OCI-LY7 (cell line): ENCODE data around the gene ATP8B4. TPM values are rescaled to one million over a fixed set of nuclear protein-coding genes. Genes with fewer than 3 reads are reported as not detected.

Experiments used
- BruUV-seq: library from RNA; stranded (reverse); fragments of 400-500 nt; replicated peaks from 2 replicates; lab custom pipeline; 2021; lab: Mats Ljungman, UMichigan
- CTCF ChIA-PET: fragments of 300-600 bp; sonication (Branson Sonifier 250); formaldehyde crosslinking; loops from one replicate; lab custom pipeline; 2022; ENCODE audit warnings: antibody characterized with exemption; ENCODE audit not compliant: unreplicated experiment; lab: Charles Lee
- POLR2A ChIA-PET: fragments of 300-600 bp; sonication (Branson Sonifier 250); formaldehyde crosslinking; loops from one replicate; lab custom pipeline; 2022; ENCODE audit warnings: antibody characterized with exemption; lab: Charles Lee
- DNase-seq: peaks from one replicate; pipeline ENCODE4 v3.0.0-alpha.2; 2015; ENCODE audit warnings: low spot score
- H2AFZ ChIP-seq: fragments of 200-600 bp; sonication (generic), shearing (Covaris generic); 2 replicates; pipeline ENCODE4 v1.6.1; 2014; ENCODE audit warnings: mild to moderate bottlenecking, antibody characterized with exemption, low read length, moderate library complexity
- H3K27ac ChIP-seq: fragments of 200-600 bp; sonication (generic); 2 replicates; pipeline ENCODE4 v1.5.1; 2014; ENCODE audit warnings: mixed run types, low read depth, mild to moderate bottlenecking, moderate library complexity, low read length, inconsistent platforms; ENCODE audit not compliant: poor library complexity, severe bottlenecking
- H3K36me3 ChIP-seq: fragments of 200-600 bp; sonication (generic); 2 replicates; pipeline ENCODE4 v1.6.1; 2014; ENCODE audit warnings: mild to moderate bottlenecking, antibody characterized with exemption, low read length, moderate library complexity, mixed read lengths; ENCODE audit not compliant: insufficient read depth
- H3K4me1 ChIP-seq: fragments of 200-600 bp; sonication (generic); 2 replicates; pipeline ENCODE4 v1.5.1; 2014; ENCODE audit warnings: mild to moderate bottlenecking, low read length; ENCODE audit not compliant: insufficient read depth, poor library complexity, severe bottlenecking
- H3K4me2 ChIP-seq: fragments of 200-600 bp; sonication (generic); 2 replicates; pipeline ENCODE4 v1.6.1; 2014; ENCODE audit warnings: mild to moderate bottlenecking, low read length
- H3K4me3 ChIP-seq: fragments of 200-600 bp; sonication (generic); 2 replicates; pipeline ENCODE4 v1.5.1; 2014; ENCODE audit warnings: mild to moderate bottlenecking, low read depth, low read length; ENCODE audit not compliant: poor library complexity, severe bottlenecking
- H3K79me2 ChIP-seq: fragments of 200-600 bp; sonication (generic); 2 replicates; pipeline ENCODE4 v1.6.1; 2016; ENCODE audit warnings: low read depth, mild to moderate bottlenecking, low read length, moderate library complexity, mixed read lengths; ENCODE audit not compliant: insufficient read depth
- H3K9me2 ChIP-seq: fragments of 200-600 bp; sonication (generic); 2 replicates; pipeline ENCODE4 v1.6.1; 2016; ENCODE audit warnings: mild to moderate bottlenecking, low read length, mixed read lengths; ENCODE audit not compliant: insufficient read depth
- H3K9me3 ChIP-seq: fragments of 200-600 bp; sonication (generic); 2 replicates; pipeline ENCODE4 v1.6.1; 2014; ENCODE audit warnings: mild to moderate bottlenecking, mixed run types, low read length, mixed read lengths
- H4K20me1 ChIP-seq: fragments of 200-600 bp; sonication (generic); 2 replicates; pipeline ENCODE4 v1.6.1; 2014; ENCODE audit warnings: mild to moderate bottlenecking, antibody characterized with exemption, low read length, moderate library complexity, mixed read lengths; ENCODE audit not compliant: insufficient read depth
- CTCF ChIP-seq: fragments of 200-600 bp; sonication (generic); conservative IDR thresholded peaks from 2 replicates; pipeline ENCODE4 v1.5.1; 2014; ENCODE audit warnings: mild to moderate bottlenecking, antibody characterized with exemption, low read length, moderate library complexity, mixed read lengths
- EZH2phosphoT487 ChIP-seq: fragments of 200-600 bp; sonication (generic); IDR thresholded peaks from 2 replicates; pipeline ENCODE4 v1.6.1; 2018; ENCODE audit warnings: low read depth, borderline replicate concordance, mild to moderate bottlenecking, mixed run types, antibody characterized with exemption, low read length, moderate library complexity, mixed read lengths
- intact Hi-C: fragments of 100-400 bp; cut with micrococcal nuclease; formaldehyde crosslinking; loops from one replicate; pipeline ENCODE4 v1.10.0; 2022; ENCODE audit not compliant: unreplicated experiment
- total RNA-seq, 2 experiments: library from RNA; depleted of rRNA in 1 of 2; stranded (reverse); fragments of >200 nt in 1 of 2; shearing (Covaris generic) in 1 of 2; gene quantifications; 2 replicates each; pipeline ENCODE4 v1.2.3, GENCODE V29; 2014 to 2022

The ATP8B4 gene
- total RNA-seq, 2 experiments from 2014 or later, result not detected

GRCh38 chr15:50143255-50143860, 24.3 kb upstream of the ATP8B4 start:
- Histone ChIP-seq H3K4me3 (no peak overlapping the region), H3K4me2 (no peak overlapping the region), H3K36me3 (no peaks in the 10 kb centered on the region), H3K9me3 (no peaks in the 10 kb centered on the region), H3K79me2 (no peaks in the 10 kb centered on the region), H3K4me1 (no peaks in the 10 kb centered on the region), H3K9me2 (no peaks in the 10 kb centered on the region), H3K27ac (no peak overlapping the region), H4K20me1 (no peaks in the 10 kb centered on the region), H2AFZ (no peak overlapping the region)
- TF ChIP-seq CTCF (no peak), EZH2phosphoT487 (no peak)
- ChIA-PET CTCF (no interaction called here), POLR2A (interaction anchor here (0.5 kb wide), 1 partner anchor 98 kb away, joined by 3 read pairs; no protein-coding TSS in a partner anchor)
- no peak for DNase-seq
- intact Hi-C loops, result loop anchor here (10.0 kb wide), 1 partner anchor 1279 kb away; no protein-coding TSS in a partner anchor
- no TSS peak for BruUV-seq

GRCh38 chr15:50141856-50142255, 22.8 kb upstream of the ATP8B4 start:
- no peaks in the 10 kb centered on the region for H4K20me1 ChIP-seq
- intact Hi-C loops, result loop anchor here (10.0 kb wide), 1 partner anchor 1277 kb away; no protein-coding TSS in a partner anchor
- no peaks in the 10 kb centered on the region for H3K79me2 ChIP-seq
- no peaks in the 10 kb centered on the region for H3K4me1 ChIP-seq
- DNase-seq, result no peak
- TF ChIP-seq EZH2phosphoT487 (no peak), CTCF (no peak)
- ChIA-PET CTCF (no interaction called here), POLR2A (no interaction called here)
- H3K36me3 ChIP-seq, result no peaks in the 10 kb centered on the region
- H3K4me3 ChIP-seq, result no peak overlapping the region
- H3K27ac ChIP-seq, result no peak overlapping the region
- no TSS peak for BruUV-seq
- no peaks in the 10 kb centered on the region for H3K9me3 ChIP-seq
- H2AFZ ChIP-seq, result no peak overlapping the region
- no peak overlapping the region for H3K4me2 ChIP-seq
- H3K9me2 ChIP-seq, result no peaks in the 10 kb centered on the region

GRCh38 chr15:50140983-50141382, 21.9 kb upstream of the ATP8B4 start:
- no peaks in the 10 kb centered on the region for H3K4me1 ChIP-seq
- BruUV-seq, result no TSS peak
- H3K27ac ChIP-seq, result no peak overlapping the region
- TF ChIP-seq EZH2phosphoT487, result no peak
- TF ChIP-seq CTCF, result no peak
- H3K9me2 ChIP-seq, result no peaks in the 10 kb centered on the region
- no peak overlapping the region for H2AFZ ChIP-seq
- DNase-seq, result no peak
- ChIA-PET CTCF (no interaction called here), POLR2A (no interaction called here)
- no peaks in the 10 kb centered on the region for H3K79me2 ChIP-seq
- H3K4me3 ChIP-seq, result no peak overlapping the region
- H4K20me1 ChIP-seq, result no peaks in the 10 kb centered on the region
- H3K9me3 ChIP-seq, result no peaks in the 10 kb centered on the region
- intact Hi-C loops, result loop anchor here (10.0 kb wide), 1 partner anchor 1276 kb away; no protein-coding TSS in a partner anchor
- no peak overlapping the region for H3K4me2 ChIP-seq
- no peaks in the 10 kb centered on the region for H3K36me3 ChIP-seq
